Measurements from ENCODE around the gene CNIH3.

The CNIH3 gene

DNA sequence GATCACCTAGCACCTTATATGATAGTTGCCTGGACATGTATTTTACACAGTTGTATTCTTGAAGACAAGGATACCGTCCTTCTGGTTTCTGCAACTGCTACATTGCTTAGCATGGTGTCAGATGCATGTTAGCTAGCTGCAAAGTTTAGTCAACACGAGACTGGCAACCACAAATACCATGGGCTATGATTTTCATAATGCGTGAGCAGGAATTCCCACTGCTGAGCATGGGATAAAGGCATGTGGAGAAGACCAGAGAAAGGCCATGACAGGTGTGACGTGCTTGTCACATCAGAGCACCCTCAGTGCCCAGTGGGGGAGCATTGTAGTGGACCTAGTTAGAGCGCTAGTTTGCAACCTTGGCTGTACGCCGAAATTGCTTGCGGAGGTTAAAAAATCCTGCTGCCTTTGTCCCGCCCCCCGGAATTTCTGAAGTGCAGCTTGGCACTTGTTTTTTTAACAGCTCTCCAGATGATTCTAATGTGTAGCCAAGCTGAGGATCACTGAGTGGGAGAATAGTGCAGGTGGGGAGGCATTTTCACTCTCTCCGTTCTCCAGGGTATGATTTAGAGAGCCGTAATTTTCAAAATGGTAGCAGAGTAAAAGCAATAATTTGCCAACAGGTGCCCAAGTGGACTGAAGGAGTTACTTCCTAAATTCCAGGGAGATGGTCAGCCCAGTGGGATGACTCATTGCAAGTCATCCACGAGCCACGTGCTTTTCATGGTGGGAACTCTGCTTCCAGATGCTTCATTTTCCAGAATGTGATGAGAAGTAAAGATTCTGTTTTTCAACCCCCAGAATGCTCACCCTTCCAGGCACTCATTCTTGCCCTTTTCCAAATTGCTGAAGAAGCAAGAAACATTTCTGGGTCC lies 81.0 kb downstream of the CNIH3 start:
- Histone ChIP-seq H3K9me3 (ENCODE audit: control insufficient read depth, low read length) (no peaks in the 10 kb centered on the region), H3K79me2 (no peaks in the 10 kb centered on the region), H3K9ac (no peak overlapping the region), H3K4me1 (no peaks in the 10 kb centered on the region), H3K4me2 (ENCODE audit: low read length) (no peak overlapping the region), H3K36me3 (ENCODE audit: control insufficient read depth, insufficient read depth, low read length) (no peaks in the 10 kb centered on the region), H3K27me3 (ENCODE audit: control insufficient read depth, insufficient read depth, low read length) (no peaks in the 10 kb centered on the region), H3K27ac (no peak overlapping the region), H3K4me3 (ENCODE audit: low read depth, low read length) (no peak overlapping the region), H2AFZ (no peak overlapping the region)
- TF ChIP-seq, protein P1, sequence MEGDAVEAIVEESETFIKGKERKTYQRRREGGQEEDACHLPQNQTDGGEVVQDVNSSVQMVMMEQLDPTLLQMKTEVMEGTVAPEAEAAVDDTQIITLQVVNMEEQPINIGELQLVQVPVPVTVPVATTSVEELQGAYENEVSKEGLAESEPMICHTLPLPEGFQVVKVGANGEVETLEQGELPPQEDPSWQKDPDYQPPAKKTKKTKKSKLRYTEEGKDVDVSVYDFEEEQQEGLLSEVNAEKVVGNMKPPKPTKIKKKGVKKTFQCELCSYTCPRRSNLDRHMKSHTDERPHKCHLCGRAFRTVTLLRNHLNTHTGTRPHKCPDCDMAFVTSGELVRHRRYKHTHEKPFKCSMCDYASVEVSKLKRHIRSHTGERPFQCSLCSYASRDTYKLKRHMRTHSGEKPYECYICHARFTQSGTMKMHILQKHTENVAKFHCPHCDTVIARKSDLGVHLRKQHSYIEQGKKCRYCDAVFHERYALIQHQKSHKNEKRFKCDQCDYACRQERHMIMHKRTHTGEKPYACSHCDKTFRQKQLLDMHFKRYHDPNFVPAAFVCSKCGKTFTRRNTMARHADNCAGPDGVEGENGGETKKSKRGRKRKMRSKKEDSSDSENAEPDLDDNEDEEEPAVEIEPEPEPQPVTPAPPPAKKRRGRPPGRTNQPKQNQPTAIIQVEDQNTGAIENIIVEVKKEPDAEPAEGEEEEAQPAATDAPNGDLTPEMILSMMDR (IDR thresholded peaks at IDR 0.05) = no peak

DNA sequence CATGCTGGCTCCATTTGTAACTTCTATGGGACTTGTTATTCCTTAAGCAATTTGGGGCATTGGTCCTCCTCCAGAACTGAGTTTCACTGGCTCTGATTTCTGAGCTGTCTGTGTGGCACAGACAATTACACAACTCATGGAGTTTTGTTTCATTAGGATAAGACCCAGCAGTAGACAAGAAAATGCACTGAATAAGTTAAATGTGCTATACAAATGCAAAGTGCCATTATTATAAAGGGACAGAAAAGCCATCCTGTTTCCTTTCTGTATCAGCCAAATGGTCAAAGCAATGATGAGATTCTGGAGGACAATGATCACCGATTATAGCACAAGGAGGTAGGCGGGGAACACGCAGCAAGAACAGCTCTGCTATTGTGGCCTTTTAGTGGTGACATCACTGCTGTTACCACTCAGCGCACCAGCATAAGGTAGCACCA lies 81.9 kb downstream of the CNIH3 start:
- Histone ChIP-seq H3K9me3 (ENCODE audit: control insufficient read depth, low read length) (no peaks in the 10 kb centered on the region), H3K4me3 (ENCODE audit: low read depth, low read length) (no peak overlapping the region), H3K36me3 (ENCODE audit: control insufficient read depth, insufficient read depth, low read length) (no peaks in the 10 kb centered on the region), H3K4me2 (ENCODE audit: low read length) (no peak overlapping the region), H3K9ac (no peak overlapping the region), H2AFZ (no peak overlapping the region), H3K27me3 (ENCODE audit: control insufficient read depth, insufficient read depth, low read length) (no peaks in the 10 kb centered on the region), H3K4me1 (no peaks in the 10 kb centered on the region), H3K79me2 (no peaks in the 10 kb centered on the region), H3K27ac (no peak overlapping the region)
- TF ChIP-seq, protein P1 (IDR thresholded peaks at IDR 0.05) = no peak

DNA sequence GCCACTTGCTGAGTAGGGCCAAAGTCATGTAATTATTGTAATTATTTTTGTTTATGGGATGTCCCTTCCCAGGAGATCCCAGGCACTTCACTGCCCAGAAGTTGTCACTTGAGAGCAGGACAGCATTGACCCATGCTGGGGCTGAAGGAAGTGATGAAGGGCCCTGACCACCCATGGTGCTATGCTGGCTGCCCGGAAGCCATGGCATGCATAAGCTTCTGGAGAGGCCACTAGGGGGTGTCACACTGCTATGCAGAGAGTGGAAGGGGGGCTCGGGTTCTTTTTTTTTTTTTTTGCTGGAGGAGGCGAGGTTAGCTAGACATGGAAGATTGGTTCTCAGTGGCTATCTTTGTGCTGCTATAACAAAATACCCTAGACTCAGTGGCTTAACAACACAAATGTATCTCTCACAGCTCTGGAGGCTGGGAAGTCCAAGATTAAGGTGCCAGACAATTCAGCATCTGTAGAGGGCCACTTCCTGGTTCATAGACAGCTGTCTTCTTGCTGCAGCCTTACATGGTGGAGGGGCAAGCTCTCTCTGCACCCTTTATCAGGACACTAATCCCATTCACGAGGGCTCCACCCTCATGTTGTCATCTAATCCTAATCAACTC lies 84.9 kb downstream of the CNIH3 start:
- Histone ChIP-seq H3K36me3 (ENCODE audit: control insufficient read depth, insufficient read depth, low read length) (no peaks in the 10 kb centered on the region), H2AFZ (no peak overlapping the region), H3K4me1 (no peaks in the 10 kb centered on the region), H3K9me3 (ENCODE audit: control insufficient read depth, low read length) (no peaks in the 10 kb centered on the region), H3K4me3 (ENCODE audit: low read depth, low read length) (no peak overlapping the region), H3K27me3 (ENCODE audit: control insufficient read depth, insufficient read depth, low read length) (no peaks in the 10 kb centered on the region), H3K27ac (no peak overlapping the region), H3K4me2 (ENCODE audit: low read length) (no peak overlapping the region), H3K9ac (no peak overlapping the region), H3K79me2 (no peaks in the 10 kb centered on the region)
- TF ChIP-seq, protein P1 (IDR thresholded peaks at IDR 0.05) = no peak

DNA sequence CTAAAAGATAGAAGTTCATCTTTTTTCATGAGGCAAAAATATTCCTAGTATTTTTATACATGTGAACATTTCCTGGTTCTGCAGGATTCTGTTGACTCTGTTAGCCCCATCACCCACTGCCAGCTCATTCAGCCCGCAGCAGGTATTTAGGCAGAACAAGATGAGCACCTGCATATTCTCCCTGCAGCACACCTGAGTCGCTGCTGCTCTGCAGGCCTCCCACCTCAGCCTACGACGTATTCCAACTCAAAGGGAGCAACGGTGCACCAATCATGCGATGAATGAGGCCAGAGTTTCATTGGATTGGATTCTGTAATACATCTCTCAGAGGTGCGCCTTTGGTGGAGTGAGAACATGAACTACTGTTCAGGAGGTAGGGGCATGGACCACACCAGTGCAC lies 87.6 kb downstream of the CNIH3 start:
- no peaks in the 10 kb centered on the region for H3K9me3 ChIP-seq (ENCODE audit: control insufficient read depth, low read length)
- H3K4me3 ChIP-seq (ENCODE audit: low read depth, low read length) = no peak overlapping the region
- H3K27ac ChIP-seq = no peak overlapping the region
- H3K4me1 ChIP-seq = no peaks in the 10 kb centered on the region
- H3K4me2 ChIP-seq (ENCODE audit: low read length) = no peak overlapping the region
- H3K79me2 ChIP-seq = no peaks in the 10 kb centered on the region
- TF ChIP-seq, protein P1 (IDR thresholded peaks at IDR 0.05) = no peak
- H3K27me3 ChIP-seq (ENCODE audit: control insufficient read depth, insufficient read depth, low read length) = no peaks in the 10 kb centered on the region
- H2AFZ ChIP-seq = no peak overlapping the region
- H3K36me3 ChIP-seq (ENCODE audit: control insufficient read depth, insufficient read depth, low read length) = no peaks in the 10 kb centered on the region
- no peak overlapping the region for H3K9ac ChIP-seq

Measured in parathyroid adenoma (tissue), 2 donors.